RKO (cell line): ENCODE data around the gene EREG.

Source experiments
- DNase-seq: peaks from one replicate; pipeline ENCODE4 v3.0.0-alpha.2; 2016; ENCODE audit warnings: low spot score

EREG gene

GRCh38 chr4:74344031-74344430 lies 20.9 kb upstream of the EREG start:
- DNase-seq: no peak

GRCh38 chr4:74353858-74354257 lies 11.1 kb upstream of the EREG start:
- DNase-seq: no peak

GRCh38 chr4:74357965-74358364 lies 7.0 kb upstream of the EREG start:
- no peak for DNase-seq

DNA sequence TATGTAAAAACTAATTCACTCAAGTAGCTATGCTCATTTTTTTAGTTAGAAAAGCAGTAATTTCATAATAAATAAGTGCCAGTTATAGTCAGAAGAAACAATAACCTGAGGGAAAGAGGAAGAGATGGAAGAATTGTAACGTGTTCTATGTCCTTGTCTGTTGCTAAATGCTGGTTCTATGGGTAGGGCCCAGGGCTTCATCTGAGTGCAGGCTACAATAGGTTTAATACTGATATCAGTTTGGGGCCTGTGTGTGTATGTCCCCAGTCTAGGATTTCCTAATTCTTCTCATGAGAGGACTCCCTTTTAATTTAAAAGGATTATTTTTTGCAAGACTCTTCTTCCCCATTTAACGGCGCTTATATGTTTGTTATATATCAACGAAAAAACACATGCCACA lies 3.3 kb upstream of the EREG start:
- DNase-seq: no peak

DNA sequence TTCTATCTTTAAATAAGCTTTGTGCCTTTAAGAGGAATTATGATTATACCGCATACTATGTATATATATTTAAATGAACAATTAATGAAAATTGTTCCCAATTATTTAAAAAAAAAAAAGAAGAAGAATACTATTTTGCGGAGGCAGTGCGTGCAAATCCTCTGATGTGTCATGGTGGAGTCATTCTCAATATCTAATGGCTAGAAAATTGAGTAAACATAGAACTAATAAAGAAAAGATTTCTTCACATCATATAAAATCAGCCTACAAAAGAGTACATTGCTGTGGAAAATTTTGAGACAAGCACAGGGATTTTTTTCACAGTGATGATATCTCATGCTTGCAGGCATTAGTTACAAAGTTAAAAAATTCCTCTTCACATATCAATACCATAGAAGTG lies 2.6 kb upstream of the EREG start:
- DNase-seq: no peak

DNA sequence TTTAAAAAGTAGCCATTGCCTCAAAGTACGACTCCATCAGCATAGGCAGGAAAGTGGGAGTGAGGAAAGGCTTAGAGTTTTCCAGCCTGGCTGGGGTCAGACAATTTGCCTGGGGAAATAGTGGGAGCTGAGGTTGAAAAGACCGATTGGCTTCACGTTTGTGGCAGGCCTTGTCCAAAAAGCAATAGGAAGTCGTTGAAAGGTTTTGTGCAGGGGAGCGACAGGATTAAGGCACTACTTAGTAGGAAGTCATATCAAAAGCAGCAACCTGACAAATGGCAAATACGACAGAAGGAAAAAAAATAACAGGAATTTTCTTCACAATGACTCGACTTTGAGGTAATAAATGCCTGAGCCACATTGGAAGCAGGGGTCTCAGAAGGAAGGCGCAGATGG lies 691 bp upstream of the EREG start:
- no peak for DNase-seq

GRCh38 chr4:74365761-74366160 lies 816 bp downstream of the EREG start:
- DNase-seq: no peak

DNA sequence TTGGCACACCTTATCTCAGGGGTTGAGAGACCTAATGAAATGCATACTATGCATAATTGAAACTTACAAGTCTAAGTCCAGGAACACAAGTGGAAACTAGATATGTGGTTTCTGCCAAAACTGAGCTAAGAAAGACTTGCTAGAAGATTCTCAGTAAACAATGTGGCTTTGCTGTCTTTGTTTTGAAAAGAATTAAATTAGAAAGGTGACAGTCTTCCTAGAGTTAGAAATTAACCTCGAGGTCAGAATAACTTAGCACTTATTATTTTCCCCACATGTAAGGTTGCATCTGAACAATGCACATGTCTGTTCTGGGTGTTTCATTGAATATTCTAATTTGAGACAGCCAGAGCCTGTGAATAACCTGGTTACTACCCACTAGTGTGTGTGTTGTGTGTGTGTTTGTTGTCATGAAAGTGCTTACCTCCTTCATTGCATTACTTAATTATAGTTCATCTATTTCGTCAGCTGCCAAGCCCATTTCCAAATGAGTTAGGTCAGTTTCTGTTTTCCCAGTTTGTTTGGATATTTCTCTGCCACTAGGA lies 1.5 kb downstream of the EREG start:
- DNase-seq: no peak

DNA sequence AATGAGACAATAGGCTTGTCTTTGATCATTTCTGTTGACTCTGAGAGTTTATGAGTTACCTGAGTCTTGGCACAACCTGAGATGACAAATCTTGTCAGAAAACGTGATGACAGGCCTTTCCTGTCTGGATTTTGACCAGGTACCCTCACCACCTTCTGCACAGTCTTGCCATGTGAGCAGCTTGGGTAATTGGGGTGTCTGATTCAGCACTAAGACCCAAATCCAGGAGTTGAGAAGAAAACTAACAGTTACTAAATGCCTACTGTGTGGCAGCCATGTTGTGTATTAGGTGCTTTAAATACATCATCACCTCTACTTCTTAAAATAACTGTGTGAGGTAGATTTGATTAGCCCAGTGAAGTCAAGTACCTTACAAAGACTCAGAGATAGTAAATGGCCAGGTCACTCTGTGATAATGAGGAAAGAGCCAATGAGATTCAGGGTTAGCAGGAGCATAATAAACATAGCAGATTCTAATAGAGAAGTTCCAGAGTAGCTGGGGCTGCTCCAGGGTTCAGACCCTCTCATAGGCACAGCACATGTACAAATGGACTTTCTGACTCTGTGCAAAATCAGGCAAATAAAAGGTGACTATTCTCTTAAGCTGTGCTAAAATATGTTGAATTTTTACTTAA lies 2.8 kb downstream of the EREG start:
- no peak for DNase-seq

- no peak for DNase-seq
Observed at GRCh38 chr4:74368596-74368995, 3.7 kb downstream of the EREG start.

DNA sequence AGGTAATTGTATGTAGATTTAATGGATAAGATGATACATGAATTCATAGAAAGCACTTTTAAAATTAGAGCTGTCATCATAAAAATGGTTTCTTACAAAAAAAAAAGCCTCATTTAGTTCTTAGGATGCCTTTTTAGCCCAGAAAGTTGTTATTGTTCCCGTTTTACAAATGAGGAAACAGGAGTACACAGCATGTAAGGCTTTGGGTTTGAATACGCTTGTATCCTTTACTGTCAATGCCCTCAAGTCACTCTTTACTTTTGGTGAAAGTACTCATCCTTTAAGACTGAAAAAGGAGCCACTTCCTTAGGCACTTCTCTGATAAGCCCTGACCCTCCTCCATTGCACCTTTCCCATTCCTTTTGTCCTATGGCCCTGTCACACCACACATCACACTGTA lies 4.9 kb downstream of the EREG start:
- DNase-seq: no peak

DNA sequence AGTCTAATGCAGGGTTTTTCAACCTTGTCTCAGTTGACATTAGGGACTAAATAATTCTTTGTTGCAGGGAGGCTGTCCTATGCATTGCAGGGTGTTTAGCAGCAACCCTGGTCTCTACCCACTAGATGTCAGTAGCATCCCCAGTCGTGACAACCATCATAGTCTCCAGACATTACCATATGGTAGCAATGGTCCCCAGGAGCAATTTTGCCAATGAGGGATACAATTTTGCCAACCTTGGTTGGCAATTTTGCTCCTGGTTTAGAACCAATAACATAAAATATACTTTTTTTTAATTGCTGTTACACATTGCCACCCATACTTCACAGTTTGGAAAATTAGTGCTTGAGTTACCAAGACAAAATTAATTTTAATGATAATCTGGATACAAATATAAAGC lies 6.0 kb downstream of the EREG start:
- peak; percentile 72 for DNase-seq

GRCh38 chr4:74374128-74374527 lies 9.2 kb downstream of the EREG start:
- DNase-seq: no peak

DNA sequence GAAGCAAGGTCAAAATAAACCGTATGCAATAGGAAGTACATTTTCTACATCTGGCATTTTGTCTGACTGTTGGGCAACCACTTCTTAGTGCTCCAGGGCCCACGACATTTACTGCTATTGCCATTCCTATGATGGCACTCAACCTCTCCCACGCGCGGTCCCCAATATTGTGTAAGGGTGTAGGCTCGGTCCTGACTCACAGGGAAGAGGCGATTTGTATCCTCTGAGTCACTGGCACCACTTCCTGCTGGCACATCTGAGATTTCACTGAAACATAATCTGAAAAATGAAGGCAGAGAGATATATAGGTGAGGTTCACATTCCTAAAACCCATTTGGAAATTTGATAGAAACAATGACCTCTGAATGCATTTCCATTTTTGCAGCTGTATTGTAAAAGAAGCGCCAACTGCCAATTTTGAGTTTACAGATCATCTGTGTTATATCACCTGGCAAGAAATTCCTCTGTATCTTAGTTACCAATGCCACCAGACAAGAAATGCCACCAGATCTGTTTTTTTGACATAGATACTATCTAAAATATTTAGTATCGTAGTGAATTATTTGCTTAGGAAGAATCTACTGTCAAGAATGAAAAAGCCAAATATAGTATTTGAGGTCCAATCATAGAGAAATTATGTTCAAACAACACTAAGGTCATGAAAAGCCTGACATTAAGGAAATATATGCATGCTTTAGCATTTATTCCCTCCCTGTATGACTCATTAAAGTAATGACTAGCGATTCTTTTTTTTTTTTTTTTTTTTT lies 9.8 kb downstream of the EREG start:
- DNase-seq: peak; percentile 83

DNA sequence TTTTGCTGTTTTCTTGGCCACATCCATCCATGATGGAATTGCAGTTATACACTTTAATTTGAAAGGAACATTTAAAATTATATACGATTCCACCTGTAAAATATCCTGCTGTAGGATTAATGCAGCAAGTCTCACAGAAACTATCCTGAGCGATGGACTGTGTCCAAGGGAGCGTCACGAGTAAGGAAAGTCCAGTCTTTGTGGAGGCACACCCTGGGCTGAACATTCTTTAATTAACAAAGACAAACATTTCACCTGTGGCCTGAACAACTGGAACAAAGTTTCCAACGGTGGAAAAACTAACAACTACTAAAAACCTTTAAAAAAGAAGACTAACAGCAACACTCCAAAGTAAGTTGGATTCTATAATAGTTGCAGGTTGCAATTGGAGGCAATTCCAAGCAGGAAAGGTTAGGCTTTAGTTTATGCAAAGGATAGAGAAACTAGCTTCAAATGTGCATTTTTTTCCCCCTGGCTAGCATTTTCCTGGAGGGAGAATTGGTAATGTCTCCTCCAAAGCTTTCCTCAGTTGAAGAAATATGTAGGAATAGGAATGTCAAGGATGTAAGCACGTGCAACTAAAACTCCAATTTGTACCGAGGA lies 11.0 kb downstream of the EREG start:
- no peak for DNase-seq

DNA sequence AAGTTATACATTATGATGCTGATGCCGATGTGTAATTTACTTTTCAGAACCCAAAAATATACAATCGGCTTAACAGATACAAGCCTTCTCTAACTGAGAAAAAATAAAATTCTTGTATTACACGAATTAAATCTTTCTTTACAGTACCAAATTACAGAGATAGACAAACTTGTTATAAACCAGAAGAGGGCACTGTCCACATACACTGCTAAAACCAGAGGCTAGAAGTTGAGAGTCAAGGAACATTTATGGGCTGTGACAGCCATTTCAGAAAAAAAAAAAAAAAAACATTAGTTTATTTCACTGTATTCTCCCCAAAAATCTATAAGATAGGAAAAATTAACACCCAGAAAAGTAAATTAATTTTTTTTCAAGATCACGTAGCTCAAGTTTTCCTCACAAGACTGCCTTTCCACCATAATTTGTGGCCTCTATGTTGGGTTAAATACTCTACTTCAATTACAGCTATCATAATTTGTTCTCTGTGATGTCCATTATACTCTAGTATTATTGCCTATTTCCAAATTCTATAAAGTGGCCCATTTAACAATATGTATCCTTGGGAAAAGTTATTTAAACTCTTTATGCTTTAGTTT lies 12.0 kb downstream of the EREG start:
- DNase-seq: peak; percentile 84

DNA sequence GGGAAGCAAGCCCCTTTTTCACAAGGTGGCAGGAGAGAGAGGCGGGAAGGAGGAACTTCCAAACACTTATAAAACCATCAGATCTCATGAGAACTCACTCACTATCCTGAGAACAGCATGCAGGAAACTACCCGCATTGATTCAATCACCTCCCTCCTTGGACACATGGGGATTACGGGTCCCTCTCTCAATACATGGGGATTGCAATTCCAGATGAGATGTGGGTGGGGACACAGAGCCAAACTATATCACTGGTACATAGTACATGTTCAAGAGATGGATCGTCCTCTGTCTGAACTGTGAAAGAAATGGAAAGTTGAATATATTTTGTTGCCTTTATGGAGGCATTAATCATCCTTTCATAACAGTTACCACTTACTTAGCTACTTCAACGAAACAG lies 12.8 kb downstream of the EREG start:
- DNase-seq: no peak

GRCh38 chr4:74378573-74378972 lies 13.6 kb downstream of the EREG start:
- DNase-seq: no peak

- no peak for DNase-seq
Observed at GRCh38 chr4:74379912-74380311, 15.0 kb downstream of the EREG start.

DNA sequence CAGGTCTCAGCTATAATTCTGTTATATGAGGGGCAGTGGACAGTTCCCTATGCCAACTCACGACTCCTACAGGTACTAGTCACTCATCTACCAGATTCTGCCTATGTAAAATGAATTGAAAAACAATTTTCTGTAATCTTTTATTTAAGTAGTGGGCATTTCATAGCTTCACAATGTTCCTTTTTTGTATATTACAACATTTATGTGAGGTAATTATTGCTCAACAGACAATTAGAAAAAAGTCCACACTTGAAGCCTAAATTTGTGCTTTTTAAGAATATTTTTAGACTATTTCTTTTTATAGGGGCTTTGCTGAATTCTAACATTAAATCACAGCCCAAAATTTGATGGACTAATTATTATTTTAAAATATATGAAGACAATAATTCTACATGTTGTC lies 20.4 kb downstream of the EREG start:
- DNase-seq: no peak

GRCh38 chr4:74386159-74386558 lies 21.2 kb downstream of the EREG start:
- DNase-seq: no peak

DNA sequence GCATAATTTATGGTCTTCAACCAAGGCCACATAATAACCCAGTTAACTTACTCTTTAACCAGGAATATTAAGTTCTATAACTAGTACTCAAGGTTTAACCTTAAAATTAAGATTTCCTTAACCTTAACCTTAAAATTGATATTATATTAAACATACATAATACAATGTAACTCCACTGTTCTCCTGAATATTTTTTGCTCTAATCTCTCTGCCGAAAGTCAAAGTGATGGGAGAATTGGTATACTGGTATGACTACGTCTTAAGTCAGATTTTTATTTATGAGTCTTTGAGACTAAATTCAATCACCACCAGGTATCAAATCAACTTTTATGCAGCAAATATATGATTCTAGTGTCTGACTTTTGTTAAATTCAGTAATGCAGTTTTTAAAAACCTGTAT lies 22.8 kb downstream of the EREG start:
- no peak for DNase-seq

- DNase-seq: no peak
Observed at GRCh38 chr4:74389494-74389893, 24.5 kb downstream of the EREG start.
